Trophoblast cell (in vitro differentiated cells and primary cell): ENCODE measurements around the gene RAB7B.

Source experiments
- DNase-seq, 2 donors: peaks; one replicate each; pipeline ENCODE4 v3.0.0-alpha.2; 2016
- H2AFZ ChIP-seq: 2 replicates; pipeline ENCODE4 v1.6.1; 2013; ENCODE audit warnings: low read length, moderate library complexity, mild to moderate bottlenecking; ENCODE audit not compliant: insufficient read depth, poor library complexity
- H2AK5ac ChIP-seq: 2 replicates; pipeline ENCODE4 v1.6.1; 2013; ENCODE audit warnings: mild to moderate bottlenecking, low read length
- H2BK120ac ChIP-seq: 2 replicates; pipeline ENCODE4 v1.6.1; 2013; ENCODE audit warnings: low read length, mild to moderate bottlenecking, moderate library complexity; ENCODE audit not compliant: insufficient read depth, poor library complexity
- H2BK12ac ChIP-seq: 2 replicates; pipeline ENCODE4 v1.6.1; 2013; ENCODE audit warnings: mild to moderate bottlenecking, low read length, moderate library complexity
- H2BK5ac ChIP-seq: 2 replicates; pipeline ENCODE4 v1.6.1; 2013; ENCODE audit warnings: low read length, low read depth, moderate library complexity, mild to moderate bottlenecking; ENCODE audit not compliant: poor library complexity
- H3K14ac ChIP-seq: 2 replicates; pipeline ENCODE4 v1.6.1; 2013; ENCODE audit warnings: mild to moderate bottlenecking, low read length
- H3K18ac ChIP-seq: 2 replicates; pipeline ENCODE4 v1.6.1; 2013; ENCODE audit warnings: mild to moderate bottlenecking, low read length
- H3K23ac ChIP-seq: 2 replicates; pipeline ENCODE4 v1.6.1; 2013; ENCODE audit warnings: low read length
- H3K27ac ChIP-seq: 2 replicates; pipeline ENCODE4 v1.5.1; 2013; ENCODE audit warnings: low read depth, mild to moderate bottlenecking, inconsistent platforms, low read length, moderate library complexity
- H3K27me3 ChIP-seq: 2 replicates; pipeline ENCODE4 v1.6.1; 2013; ENCODE audit warnings: inconsistent platforms, mild to moderate bottlenecking, low read length, moderate library complexity; ENCODE audit not compliant: insufficient read depth
- H3K36me3 ChIP-seq, 2 experiments: 1 replicate in 1 of 2; 2 replicates in 1 of 2; pipeline ENCODE4 v1.6.1; 2013; ENCODE audit warnings: low read length in 2 of 2, mild to moderate bottlenecking in 2 of 2, moderate library complexity in 1 of 2; ENCODE audit not compliant: insufficient read depth in 2 of 2, control insufficient read depth in 1 of 2
- H3K4ac ChIP-seq: 2 replicates; pipeline ENCODE4 v1.6.1; 2013; ENCODE audit warnings: low read depth, mild to moderate bottlenecking, low read length, moderate library complexity
- H3K4me1 ChIP-seq, 2 experiments: 1 replicate in 1 of 2; 2 replicates in 1 of 2; pipeline ENCODE4 v1.6.1; 2013; ENCODE audit warnings: low read length in 2 of 2, mild to moderate bottlenecking in 2 of 2, moderate library complexity in 1 of 2; ENCODE audit not compliant: insufficient read depth in 2 of 2, control insufficient read depth in 1 of 2
- H3K4me2 ChIP-seq: 2 replicates; pipeline ENCODE4 v1.6.1; 2013; ENCODE audit warnings: inconsistent platforms, mild to moderate bottlenecking, low read length, moderate library complexity
- H3K4me3 ChIP-seq: 2 replicates; pipeline ENCODE4 v1.5.1; 2013; ENCODE audit warnings: mild to moderate bottlenecking, low read depth, low read length, inconsistent platforms
- H3K79me1 ChIP-seq: one replicate; pipeline ENCODE4 v1.6.1; 2013; ENCODE audit warnings: low read length
- H3K79me2 ChIP-seq: 2 replicates; pipeline ENCODE4 v1.6.1; 2013; ENCODE audit warnings: low read length, mild to moderate bottlenecking; ENCODE audit not compliant: control insufficient read depth, insufficient read depth, poor library complexity
- H3K9ac ChIP-seq: 2 replicates; pipeline ENCODE4 v1.6.1; 2013; ENCODE audit warnings: mild to moderate bottlenecking, low read length
- H3K9me3 ChIP-seq: 2 replicates; pipeline ENCODE4 v1.6.1; 2013; ENCODE audit warnings: low read depth, mild to moderate bottlenecking, control low read depth, inconsistent platforms, low read length; ENCODE audit not compliant: insufficient read depth
- H4K12ac ChIP-seq: 2 replicates; pipeline ENCODE4 v1.6.1; 2013; ENCODE audit warnings: low read depth, mild to moderate bottlenecking, low read length, moderate library complexity
- H4K8ac ChIP-seq: 2 replicates; pipeline ENCODE4 v1.6.1; 2013; ENCODE audit warnings: low read depth, mild to moderate bottlenecking, low read length, moderate library complexity
- H4K91ac ChIP-seq: one replicate; pipeline ENCODE4 v1.6.1; 2013; ENCODE audit warnings: low read depth, mild to moderate bottlenecking, low read length, moderate library complexity
- WGBS: extraction: QIAGEN DNeasy Blood & Tissue Kit; methylation state at CpG from one replicate; pipeline ENCODE4 v1.1.7; 2013; ENCODE audit warnings: missing lambda C conversion rate; ENCODE audit not compliant: insufficient read length, insufficient coverage; ENCODE audit errors: extremely low coverage; 5-methylcytosine and 5-hydroxymethylcytosine counted together

RAB7B gene

DNA sequence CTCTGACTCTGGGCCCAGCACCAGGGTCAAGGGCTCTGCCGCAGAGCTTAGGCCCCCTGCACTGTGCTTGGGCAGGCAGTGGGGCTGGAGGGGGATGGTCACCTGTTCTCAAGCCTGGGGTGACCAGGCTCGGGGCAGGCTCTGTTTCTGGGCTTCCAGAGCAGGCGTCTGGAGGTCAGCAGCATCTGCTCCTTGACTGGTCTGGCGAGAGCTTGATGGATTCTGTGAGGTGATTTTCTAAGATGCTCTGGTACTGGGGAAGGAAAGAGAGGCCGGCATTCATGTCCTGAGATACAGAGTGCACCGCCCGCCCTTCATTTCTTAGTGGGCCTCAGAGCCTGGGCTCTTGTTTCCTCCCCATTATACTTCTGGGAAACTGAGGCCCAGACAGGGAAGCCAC is 24.5 kb downstream of the RAB7B start:
- Histone ChIP-seq H4K91ac (no peak overlapping the region), H3K23ac (no peak overlapping the region), H3K79me1 (no peaks in the 10 kb centered on the region), H3K14ac (no peak overlapping the region), H3K27ac (no peak overlapping the region), H3K4me2 (no peak overlapping the region), H3K4me1 (peaks cover 0 to 3% of the 10 kb centered on the region in 2 experiments), H2AFZ (no peak overlapping the region), H4K8ac (no peak overlapping the region), H3K4me3 (no peak overlapping the region), H2BK12ac (no peak overlapping the region), H4K12ac (no peak overlapping the region), H2AK5ac (no peak overlapping the region), H3K79me2 (no peaks in the 10 kb centered on the region), H2BK120ac (no peak overlapping the region), H3K18ac (no peak overlapping the region), H2BK5ac (no peak overlapping the region), H3K27me3 (no peaks in the 10 kb centered on the region), H3K4ac (no peak overlapping the region), H3K9me3 (peaks cover 9% of the 10 kb centered on the region), H3K9ac (no peak overlapping the region), H3K36me3 (no peaks in the 10 kb centered on the region)
- WGBS = no CpG with 5 or more reads among the region's 7 CpGs
- no peak for DNase-seq

DNA sequence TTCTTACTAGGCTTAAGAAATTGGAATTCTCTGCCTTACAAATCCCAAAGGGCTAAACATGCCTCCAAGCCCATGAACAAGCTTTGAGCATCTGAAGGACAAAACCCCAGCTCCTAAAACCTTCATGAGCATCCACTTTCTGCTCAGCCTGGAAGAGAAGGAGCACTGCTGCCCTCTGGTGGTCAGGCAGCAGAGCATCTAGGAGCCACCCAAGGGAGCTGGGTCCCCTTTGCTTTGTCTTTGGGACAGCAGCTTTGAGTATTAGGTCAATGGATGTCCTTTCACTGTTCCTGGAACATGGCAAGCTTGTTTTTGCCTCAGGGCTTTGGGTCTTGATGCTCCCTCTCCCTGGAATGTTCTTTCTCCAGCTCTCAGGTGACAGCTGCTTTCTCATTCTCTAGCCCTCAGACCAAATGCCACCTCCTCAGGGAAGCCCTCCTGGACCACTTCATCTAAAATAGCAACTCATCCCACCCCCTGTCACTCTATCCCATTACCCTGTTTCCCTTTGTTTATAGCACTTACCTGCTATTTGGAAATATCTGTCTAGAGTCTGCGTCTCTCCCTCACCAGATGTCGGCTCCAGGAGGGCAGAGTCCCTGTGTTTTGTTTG is 25.7 kb downstream of the RAB7B start:
- H4K91ac ChIP-seq = no peak overlapping the region
- no peaks in the 10 kb centered on the region for H3K27me3 ChIP-seq
- DNase-seq = peak; percentile 70 to 86
- H3K23ac ChIP-seq = no peak overlapping the region
- H2AFZ ChIP-seq = no peak overlapping the region
- H3K18ac ChIP-seq = no peak overlapping the region
- H3K79me1 ChIP-seq = no peaks in the 10 kb centered on the region
- no peak overlapping the region for H3K4me3 ChIP-seq
- H3K9ac ChIP-seq = no peak overlapping the region
- WGBS = no CpG with 5 or more reads among the region's 2 CpGs
- no peak overlapping the region for H3K4me2 ChIP-seq
- no peak overlapping the region for H2BK120ac ChIP-seq
- no peak overlapping the region for H2AK5ac ChIP-seq
- H3K36me3 ChIP-seq = no peaks in the 10 kb centered on the region
- no peak overlapping the region for H2BK12ac ChIP-seq
- no peak overlapping the region for H2BK5ac ChIP-seq
- H3K27ac ChIP-seq = no peak overlapping the region
- no peak overlapping the region for H4K12ac ChIP-seq
- H3K4ac ChIP-seq = no peak overlapping the region
- no peaks in the 10 kb centered on the region for H3K79me2 ChIP-seq
- peaks cover 0 to 3% of the 10 kb centered on the region in 2 experiments for H3K4me1 ChIP-seq
- peaks cover 20% of the 10 kb centered on the region for H3K9me3 ChIP-seq
- no peak overlapping the region for H3K14ac ChIP-seq
- H4K8ac ChIP-seq = no peak overlapping the region

DNA sequence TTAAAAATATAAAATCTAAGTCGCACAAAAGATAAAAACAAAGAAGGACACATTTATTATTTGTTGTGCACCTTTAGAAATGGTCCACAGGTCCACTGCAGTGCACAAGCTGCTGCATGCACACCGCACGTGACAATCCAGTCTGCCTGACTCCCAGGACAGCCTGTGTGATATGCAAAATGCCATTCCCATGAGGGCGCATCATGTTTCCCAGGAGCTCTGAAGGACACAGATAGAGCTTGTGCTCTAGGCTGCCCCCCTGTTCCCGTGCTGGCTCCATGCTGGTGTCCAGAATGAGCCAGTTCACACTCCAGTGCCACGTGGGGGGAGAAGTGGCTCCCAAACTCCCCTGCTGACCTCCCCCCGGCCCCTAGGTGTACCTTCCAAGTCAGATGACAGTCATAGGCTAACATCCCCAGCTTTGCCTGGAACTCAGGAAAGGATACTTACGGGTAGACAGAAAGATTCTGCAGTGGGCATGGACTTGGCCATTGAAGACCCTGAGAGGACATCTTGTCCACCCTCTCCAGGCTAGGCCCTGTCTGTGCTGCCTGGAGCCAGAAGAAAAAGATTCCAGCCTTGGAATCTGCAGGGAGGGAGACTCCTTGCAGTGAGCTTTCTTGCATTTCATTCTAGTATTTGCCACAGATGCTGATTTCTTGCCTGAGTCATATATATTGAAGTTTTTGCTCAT is 26.3 kb downstream of the RAB7B start:
- no peak overlapping the region for H3K18ac ChIP-seq
- H3K79me2 ChIP-seq = no peaks in the 10 kb centered on the region
- H4K8ac ChIP-seq = no peak overlapping the region
- no peak overlapping the region for H2AK5ac ChIP-seq
- no peaks in the 10 kb centered on the region for H3K27me3 ChIP-seq
- H2BK120ac ChIP-seq = no peak overlapping the region
- WGBS = no CpG with 5 or more reads among the region's 8 CpGs
- no peak overlapping the region for H3K23ac ChIP-seq
- H2BK5ac ChIP-seq = no peak overlapping the region
- no peaks in the 10 kb centered on the region for H3K79me1 ChIP-seq
- H3K9me3 ChIP-seq = peaks cover 20% of the 10 kb centered on the region
- no peak overlapping the region for H3K14ac ChIP-seq
- H4K12ac ChIP-seq = no peak overlapping the region
- H2AFZ ChIP-seq = no peak overlapping the region
- H3K27ac ChIP-seq = no peak overlapping the region
- H2BK12ac ChIP-seq = no peak overlapping the region
- H3K4me3 ChIP-seq = no peak overlapping the region
- no peak overlapping the region for H4K91ac ChIP-seq
- H3K9ac ChIP-seq = no peak overlapping the region
- no peaks in the 10 kb centered on the region for H3K36me3 ChIP-seq
- no peak overlapping the region for H3K4ac ChIP-seq
- peak; percentile 29 to 42 for DNase-seq
- H3K4me1 ChIP-seq = peaks cover 0 to 3% of the 10 kb centered on the region in 2 experiments
- no peak overlapping the region for H3K4me2 ChIP-seq

DNA sequence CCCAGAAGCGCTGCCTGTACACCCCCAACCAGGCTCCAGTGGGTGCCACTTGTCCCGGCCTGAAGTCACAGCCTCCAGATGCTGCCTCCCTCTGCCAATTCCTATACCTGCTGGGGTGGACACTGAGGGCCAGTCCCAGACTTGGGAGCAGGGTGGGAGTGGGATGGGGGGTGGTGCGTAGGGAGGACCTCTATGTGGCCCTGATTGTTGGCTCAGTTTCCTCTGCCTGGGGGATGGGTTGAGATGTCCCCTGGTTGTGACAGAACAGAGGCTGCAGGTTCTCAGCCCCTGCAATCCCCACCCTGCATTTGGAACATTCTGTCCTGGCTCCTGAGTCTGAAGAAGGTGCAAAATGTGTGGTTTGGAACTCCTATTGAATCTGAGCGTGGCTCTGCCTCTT is 27.2 kb downstream of the RAB7B start:
- no peak overlapping the region for H2BK120ac ChIP-seq
- H3K4ac ChIP-seq = no peak overlapping the region
- H3K79me1 ChIP-seq = no peaks in the 10 kb centered on the region
- H4K12ac ChIP-seq = no peak overlapping the region
- H2AFZ ChIP-seq = no peak overlapping the region
- no peak overlapping the region for H3K9ac ChIP-seq
- no peak overlapping the region for H4K8ac ChIP-seq
- no peaks in the 10 kb centered on the region for H3K79me2 ChIP-seq
- H4K91ac ChIP-seq = no peak overlapping the region
- H3K36me3 ChIP-seq = no peaks in the 10 kb centered on the region
- no peaks in the 10 kb centered on the region for H3K27me3 ChIP-seq
- H2BK12ac ChIP-seq = no peak overlapping the region
- no peak overlapping the region for H3K4me2 ChIP-seq
- H3K4me1 ChIP-seq = peaks cover 0 to 3% of the 10 kb centered on the region in 2 experiments
- no peak overlapping the region for H3K4me3 ChIP-seq
- no peak overlapping the region for H2BK5ac ChIP-seq
- H3K27ac ChIP-seq = no peak overlapping the region
- H3K23ac ChIP-seq = no peak overlapping the region
- no peak overlapping the region for H2AK5ac ChIP-seq
- H3K14ac ChIP-seq = no peak overlapping the region
- H3K18ac ChIP-seq = no peak overlapping the region
- DNase-seq = no peak
- no CpG with 5 or more reads among the region's 4 CpGs for WGBS
- H3K9me3 ChIP-seq = peaks cover 20% of the 10 kb centered on the region
